Panc1 (cell line): ENCODE data around the gene AP2B1. TPM values are rescaled to one million over a fixed set of nuclear protein-coding genes. Genes with fewer than 3 reads are reported as not detected.
"Not testable (repeated sequence)": the region's sequence is repeated elsewhere in the genome, so short reads cannot be mapped to it uniquely, and the experiment has no call there.

Experiments used
- ATAC-seq: fragments of 200-7000 bp; cut with Tn5 transposase; 2 replicates; pipeline ENCODE4 v1.9.1; 2020; ENCODE audit warnings: mild to moderate bottlenecking, moderate library complexity
- BruUV-seq: library from RNA; stranded (reverse); fragments of 400-500 nt; replicated peaks from 2 replicates; lab custom pipeline; 2021; lab: Mats Ljungman, UMichigan
- CTCF ChIA-PET: fragments of 300-600 bp; sonication (Branson Sonifier 250); formaldehyde crosslinking; loops from one replicate; lab custom pipeline; 2022; ENCODE audit warnings: antibody characterized with exemption; lab: Charles Lee
- POLR2A ChIA-PET: fragments of 300-600 bp; sonication (Branson Sonifier 250); formaldehyde crosslinking; loops from one replicate; lab custom pipeline; 2022; ENCODE audit warnings: antibody characterized with exemption; lab: Charles Lee
- DNase-seq: peaks from one replicate; pipeline ENCODE4 v3.0.0-alpha.2; 2010; ENCODE audit warnings: low read depth, low spot score
- H3K27ac ChIP-seq: 2 replicates; pipeline ENCODE4 v1.5.1; 2011; ENCODE audit warnings: mild to moderate bottlenecking, low read length, inconsistent platforms
- H3K27me3 ChIP-seq: fragments of 200-500 bp; sonication (Bioruptor generic); 2 replicates; pipeline ENCODE4 v1.6.0; 2014; ENCODE audit warnings: low read length, inconsistent platforms; ENCODE audit not compliant: control insufficient read depth, insufficient read depth
- H3K36me3 ChIP-seq: fragments of 200-500 bp; sonication (Bioruptor generic); 2 replicates; pipeline ENCODE4 v1.5.1; 2014; ENCODE audit warnings: inconsistent platforms, mild to moderate bottlenecking, low read length, moderate library complexity; ENCODE audit not compliant: control insufficient read depth, insufficient read depth
- H3K4me1 ChIP-seq: 2 replicates; pipeline ENCODE4 v1.5.1; 2011; ENCODE audit warnings: inconsistent platforms, mild to moderate bottlenecking, low read length, moderate library complexity; ENCODE audit not compliant: control insufficient read depth, insufficient read depth
- H3K4me3 ChIP-seq, 2 experiments: 2 replicates each; pipeline ENCODE4 v1.5.1; 2011 to 2012; ENCODE audit warnings: low read depth in 2 of 2, low read length in 2 of 2, mild to moderate bottlenecking in 2 of 2, inconsistent platforms in 1 of 2, moderate library complexity in 1 of 2
- H3K9me3 ChIP-seq: fragments of 200-500 bp; sonication (Bioruptor generic); 2 replicates; pipeline ENCODE4 v1.5.1; 2014; ENCODE audit warnings: low read depth, mild to moderate bottlenecking, inconsistent platforms, low read length, moderate library complexity; ENCODE audit not compliant: control insufficient read depth, insufficient read depth
- CTCF ChIP-seq: fragments of 450-650 bp; IDR thresholded peaks from 2 replicates; pipeline ENCODE4 v1.5.1; 2017; ENCODE audit warnings: mild to moderate bottlenecking
- POLR2AphosphoS5 ChIP-seq: IDR thresholded peaks from 2 replicates; pipeline ENCODE4 v1.6.1; 2012; ENCODE audit warnings: mild to moderate bottlenecking, low read depth, low read length, moderate library complexity
- REST ChIP-seq, 2 experiments: IDR thresholded peaks; 2 replicates each; pipeline ENCODE4 v1.6.1; 2011 to 2012; ENCODE audit warnings: low read depth in 2 of 2, control low read depth in 1 of 2, low read length in 1 of 2, mild to moderate bottlenecking in 1 of 2, moderate library complexity in 1 of 2; ENCODE audit not compliant: insufficient read depth in 1 of 2
- SIN3A ChIP-seq: IDR thresholded peaks from 2 replicates; pipeline ENCODE4 v1.6.1; 2012; ENCODE audit warnings: low read depth, mild to moderate bottlenecking, low read length, moderate library complexity, borderline replicate concordance; ENCODE audit not compliant: insufficient read depth
- TCF7L2 ChIP-seq: IDR thresholded peaks from 2 replicates; pipeline ENCODE4 v1.6.1; 2011; ENCODE audit warnings: mild to moderate bottlenecking, low read depth, low read length, inconsistent platforms
- in situ Hi-C: cut with HindIII; loops from 2 replicates; pipeline ENCODE4 v1.10.0; 2016; ENCODE audit warnings: low sequenced_read_pairs, low pct_unique_long_range_greater_than_20kb
- intact Hi-C: fragments of 100-400 bp; cut with micrococcal nuclease; formaldehyde crosslinking; loops from one replicate; pipeline ENCODE4 v1.10.0; 2022; ENCODE audit not compliant: unreplicated experiment
- total RNA-seq: library from RNA; stranded (reverse); gene quantifications from one replicate; pipeline ENCODE4 v1.2.1, GENCODE V29; 2021; ENCODE audit not compliant: unreplicated experiment

The AP2B1 gene
- total RNA-seq, 1 experiment from 2014 or later = 446 TPM

GRCh38 chr17:35607239-35607847 lies 20.2 kb downstream of the AP2B1 start:
- no peak for TF ChIP-seq SIN3A
- no peak for TF ChIP-seq CTCF
- no peak for TF ChIP-seq REST (IDR thresholded peaks at IDR 0.05; ENCODE audit: insufficient read depth in 1 of 2, low read depth in 2 of 2, low read length in 1 of 2)
- no peak for TF ChIP-seq POLR2AphosphoS5
- TF ChIP-seq TCF7L2 = no peak
- CTCF ChIA-PET = interaction anchor here (0.6 kb wide), 1 partner anchor 179 kb away, joined by 6 read pairs; no protein-coding TSS in a partner anchor
- ATAC-seq = no peak

GRCh38 chr17:35609831-35610230 lies 22.7 kb downstream of the AP2B1 start:
- Histone ChIP-seq H3K36me3 (peaks cover 50% of the 10 kb centered on the region), H3K4me3 (no peak overlapping the region), H3K27me3 (no peaks in the 10 kb centered on the region), H3K27ac (no peak overlapping the region), H3K9me3 (no peaks in the 10 kb centered on the region), H3K4me1 (no peaks in the 10 kb centered on the region)
- POLR2A ChIA-PET = no interaction called here
- CTCF ChIA-PET = no interaction called here
- TF ChIP-seq POLR2AphosphoS5 (no peak), TCF7L2 (no peak), CTCF (no peak), REST (IDR thresholded peaks at IDR 0.05; ENCODE audit: insufficient read depth in 1 of 2, low read depth in 2 of 2, low read length in 1 of 2) (no peak), SIN3A (no peak)
- intact Hi-C loops (loop anchor here (5.0 to 10.0 kb wide), 2 partner anchors 55 to 137 kb away; no protein-coding TSS in a partner anchor), in situ Hi-C loops (no loop called here)
- ATAC-seq (no peak), DNase-seq (no peak)
- BruUV-seq = no TSS peak

More at GRCh38 chr17:35607239-35607847, 20.2 kb downstream of the AP2B1 start:
- Histone ChIP-seq H3K4me1 (no peaks in the 10 kb centered on the region), H3K4me3 (no peak overlapping the region), H3K27me3 (no peaks in the 10 kb centered on the region), H3K27ac (no peak overlapping the region), H3K9me3 (no peaks in the 10 kb centered on the region), H3K36me3 (peaks cover 58% of the 10 kb centered on the region)
- POLR2A ChIA-PET = interaction anchor here (0.6 to 0.9 kb wide), 5 partner anchors 8 to 157 kb away, joined by 3 to 14 read pairs (median 5); no protein-coding TSS in a partner anchor
- BruUV-seq = no TSS peak
- intact Hi-C loops (no loop called here), in situ Hi-C loops (no loop called here)
- no peak for DNase-seq

GRCh38 chr17:35610746-35611145 lies 23.6 kb downstream of the AP2B1 start:
- POLR2A ChIA-PET = interaction anchor here (0.7 kb wide), 1 partner anchor 25 kb away, joined by 4 read pairs; no protein-coding TSS in a partner anchor
- BruUV-seq, CTCF ChIA-PET, in situ Hi-C loops, DNase-seq, H3K4me1 ChIP-seq, H3K9me3 ChIP-seq, H3K27me3 ChIP-seq, H3K4me3 ChIP-seq, H3K27ac ChIP-seq, ATAC-seq: not testable (repeated sequence)
- intact Hi-C loops = loop anchor here (5.0 to 10.0 kb wide), 2 partner anchors 54 to 137 kb away; no protein-coding TSS in a partner anchor
- peaks cover 54% of the 10 kb centered on the region for H3K36me3 ChIP-seq
